ENCODE results near the gene RHO. TPM values are rescaled to one million over a fixed set of nuclear protein-coding genes. Genes with fewer than 3 reads are reported as not detected.
"Not testable (repeated sequence)": the region's sequence is repeated elsewhere in the genome, so short reads cannot be mapped to it uniquely, and the experiment has no call there.

The RHO gene
- polyA plus RNA-seq, 1 donor (not counting 4 experiments of a cell fraction or from before 2014, with no cell fraction given) = not detected

GRCh38 chr3:129487183-129487867 is 41.1 kb upstream of the RHO start:
- FAIRE-seq (no peak), DNase-seq (ENCODE audit: low read depth, low spot score) (no peak)
- dilution Hi-C loops (cut with MboI; ENCODE audit: extremely low pct_ligation_motif_present, low sequenced_read_pairs) = no loop called here
- Histone ChIP-seq H3K27ac (ENCODE audit: control insufficient read depth, insufficient read depth, low read length) (no peak overlapping the region), H3K4me3 (ENCODE audit: control insufficient read depth in 2 of 3, extremely low read depth in 1 of 3, insufficient read depth in 2 of 3, low read depth in 1 of 3, low read length in 3 of 3) (no peak overlapping the region), H3K36me3 (ENCODE audit: control insufficient read depth in 2 of 2, extremely low read depth in 1 of 2, insufficient read depth in 2 of 2, low read length in 2 of 2) (peaks cover 0 to 3% of the 10 kb centered on the region in 2 experiments), H4K20me1 (ENCODE audit: control insufficient read depth, extremely low read depth, insufficient read depth, low read length) (no peaks in the 10 kb centered on the region), H3K9me1 (ENCODE audit: control insufficient read depth, extremely low read depth, insufficient read depth, low read length) (no peaks in the 10 kb centered on the region), H3K9ac (ENCODE audit: control insufficient read depth, extremely low read depth, insufficient read depth, low read length) (no peak overlapping the region), H3K4me1 (ENCODE audit: control insufficient read depth, extremely low read depth, insufficient read depth, low read length) (peaks cover 4% of the 10 kb centered on the region), H3K79me2 (ENCODE audit: control insufficient read depth, insufficient read depth, low read length) (no peaks in the 10 kb centered on the region), H2AFZ (ENCODE audit: control insufficient read depth, low read length) (no peak overlapping the region), H3K9me3 (ENCODE audit: control insufficient read depth, low read depth, low read length) (no peaks in the 10 kb centered on the region), H3K4me2 (ENCODE audit: control insufficient read depth, extremely low read depth, insufficient read depth, low read depth, low read length) (no peak overlapping the region), H3K27me3 (ENCODE audit: control insufficient read depth, extremely low read depth, insufficient read depth, low read length) (no peaks in the 10 kb centered on the region)
- no peak for TF ChIP-seq EZH2 (IDR thresholded peaks at IDR 0.05; ENCODE audit: low read length)
- no peak for TF ChIP-seq CTCF (optimal IDR thresholded peaks at IDR 0.05 in 1 of 3, IDR thresholded peaks at IDR 0.05 in 1 of 3, conservative IDR thresholded peaks at IDR 0.05 in 1 of 3; ENCODE audit: extremely low read depth in 1 of 3, insufficient read depth in 2 of 3, low read length in 3 of 3)

GRCh38 chr3:129487868-129488335 is 40.5 kb upstream of the RHO start:
- FAIRE-seq; H3K27ac ChIP-seq (ENCODE audit: control insufficient read depth, insufficient read depth, low read length): not testable (repeated sequence)

GRCh38 chr3:129489258-129489657 is 39.2 kb upstream of the RHO start:
- H3K36me3 ChIP-seq (ENCODE audit: control insufficient read depth in 2 of 2, extremely low read depth in 1 of 2, insufficient read depth in 2 of 2, low read length in 2 of 2); H3K4me1 ChIP-seq (ENCODE audit: control insufficient read depth, extremely low read depth, insufficient read depth, low read length); H3K79me2 ChIP-seq (ENCODE audit: control insufficient read depth, insufficient read depth, low read length); FAIRE-seq; dilution Hi-C loops (cut with MboI; ENCODE audit: extremely low pct_ligation_motif_present, low sequenced_read_pairs); H3K9me1 ChIP-seq (ENCODE audit: control insufficient read depth, extremely low read depth, insufficient read depth, low read length); H3K9ac ChIP-seq (ENCODE audit: control insufficient read depth, extremely low read depth, insufficient read depth, low read length); H3K9me3 ChIP-seq (ENCODE audit: control insufficient read depth, low read depth, low read length); H3K4me3 ChIP-seq (ENCODE audit: control insufficient read depth in 2 of 3, extremely low read depth in 1 of 3, insufficient read depth in 2 of 3, low read depth in 1 of 3, low read length in 3 of 3); DNase-seq (ENCODE audit: low read depth, low spot score); H3K27me3 ChIP-seq (ENCODE audit: control insufficient read depth, extremely low read depth, insufficient read depth, low read length); H2AFZ ChIP-seq (ENCODE audit: control insufficient read depth, low read length); H3K4me2 ChIP-seq (ENCODE audit: control insufficient read depth, extremely low read depth, insufficient read depth, low read depth, low read length); H3K27ac ChIP-seq (ENCODE audit: control insufficient read depth, insufficient read depth, low read length); H4K20me1 ChIP-seq (ENCODE audit: control insufficient read depth, extremely low read depth, insufficient read depth, low read length): not testable (repeated sequence)

More at GRCh38 chr3:129487868-129488335, 40.5 kb upstream of the RHO start:
- H3K36me3 ChIP-seq (ENCODE audit: control insufficient read depth in 2 of 2, extremely low read depth in 1 of 2, insufficient read depth in 2 of 2, low read length in 2 of 2); DNase-seq (ENCODE audit: low read depth, low spot score); H3K79me2 ChIP-seq (ENCODE audit: control insufficient read depth, insufficient read depth, low read length); H3K4me1 ChIP-seq (ENCODE audit: control insufficient read depth, extremely low read depth, insufficient read depth, low read length); H3K9ac ChIP-seq (ENCODE audit: control insufficient read depth, extremely low read depth, insufficient read depth, low read length); H3K4me3 ChIP-seq (ENCODE audit: control insufficient read depth in 2 of 3, extremely low read depth in 1 of 3, insufficient read depth in 2 of 3, low read depth in 1 of 3, low read length in 3 of 3); H2AFZ ChIP-seq (ENCODE audit: control insufficient read depth, low read length); H3K4me2 ChIP-seq (ENCODE audit: control insufficient read depth, extremely low read depth, insufficient read depth, low read depth, low read length); H3K9me3 ChIP-seq (ENCODE audit: control insufficient read depth, low read depth, low read length); dilution Hi-C loops (cut with MboI; ENCODE audit: extremely low pct_ligation_motif_present, low sequenced_read_pairs); H4K20me1 ChIP-seq (ENCODE audit: control insufficient read depth, extremely low read depth, insufficient read depth, low read length); H3K27me3 ChIP-seq (ENCODE audit: control insufficient read depth, extremely low read depth, insufficient read depth, low read length); H3K9me1 ChIP-seq (ENCODE audit: control insufficient read depth, extremely low read depth, insufficient read depth, low read length): not testable (repeated sequence)
